Smooth muscle cell (in vitro differentiated cells): ENCODE results near the gene ERGIC1. TPM values are rescaled to one million over a fixed set of nuclear protein-coding genes. Genes with fewer than 3 reads are reported as not detected.
A peak's percentile ranks its signal among the peaks of the same experiment; 100 is the strongest.

Experiments used
- DNase-seq: peaks from one replicate; lab custom pipeline; 2025; ENCODE audit not compliant: unreplicated experiment; lab: John Stamatoyannopoulos, UW
- H2AFZ ChIP-seq: fragments of 200-600 bp; sonication (generic); 2 replicates; pipeline ENCODE4 v1.6.0; 2016; ENCODE audit warnings: antibody characterized with exemption, low read depth, mild to moderate bottlenecking
- H3F3A ChIP-seq: fragments of 200-600 bp; sonication (generic); 2 replicates; pipeline ENCODE4 v1.6.0; 2017; ENCODE audit warnings: antibody characterized with exemption, low read depth
- H3K27ac ChIP-seq: fragments of 200-600 bp; sonication (generic); 2 replicates; pipeline ENCODE4 v1.5.1; 2016; ENCODE audit warnings: low read depth, mild to moderate bottlenecking
- H3K27me3 ChIP-seq: fragments of 200-600 bp; sonication (generic); 2 replicates; pipeline ENCODE4 v1.6.1; 2016; ENCODE audit warnings: low read depth, mild to moderate bottlenecking
- H3K36me3 ChIP-seq: fragments of 200-600 bp; sonication (generic); 2 replicates; pipeline ENCODE4 v1.5.1; 2016; ENCODE audit warnings: low read depth
- H3K4me1 ChIP-seq: fragments of 200-600 bp; sonication (generic); 2 replicates; pipeline ENCODE4 v1.5.1; 2016; ENCODE audit warnings: low read depth
- H3K4me2 ChIP-seq: fragments of 200-600 bp; sonication (generic); 2 replicates; pipeline ENCODE4 v1.6.0; 2016; ENCODE audit warnings: mild to moderate bottlenecking
- H3K4me3 ChIP-seq: fragments of 200-600 bp; sonication (generic); 2 replicates; pipeline ENCODE4 v1.5.1; 2016; ENCODE audit warnings: mild to moderate bottlenecking
- H3K79me2 ChIP-seq: fragments of 200-600 bp; sonication (generic); 2 replicates; pipeline ENCODE4 v1.6.0; 2016; ENCODE audit warnings: low read depth, mild to moderate bottlenecking
- H3K9ac ChIP-seq: fragments of 200-600 bp; sonication (generic); 2 replicates; pipeline ENCODE4 v1.6.0; 2016; ENCODE audit warnings: low read depth
- H3K9me3 ChIP-seq: fragments of 200-600 bp; sonication (generic); replicated peaks from 2 replicates; pipeline ENCODE4 v1.5.1; 2016; ENCODE audit warnings: low read depth
- H4K20me1 ChIP-seq: fragments of 200-600 bp; sonication (generic); 2 replicates; pipeline ENCODE4 v1.6.0; 2016; ENCODE audit warnings: low read depth
- WGBS: methylation state at CpG from one replicate; pipeline ENCODE4 v1.1.7; 2016; ENCODE audit warnings: low lambda C conversion rate; 5-methylcytosine and 5-hydroxymethylcytosine counted together
- polyA plus RNA-seq: library from polyadenylated mRNA; unstranded; fragments of >200 nt; fragmentation: Nextera tagmentation; extraction: Ambion mirVana; gene quantifications from 2 replicates; pipeline ENCODE4 v1.2.1, GENCODE V29; 2016
- total RNA-seq: library from RNA; depleted of rRNA; stranded (reverse); fragments of >200 nt; gene quantifications from 2 replicates; pipeline ENCODE4 v1.2.3, GENCODE V29; 2014
- TF ChIP-seq, protein P1 (sequence below): fragments of 200-600 bp; sonication (generic); IDR thresholded peaks from 2 replicates; pipeline ENCODE4 v1.5.1; 2017; ENCODE audit warnings: borderline replicate concordance, mild to moderate bottlenecking, antibody characterized with exemption; ENCODE audit not compliant: insufficient read depth, poor library complexity, severe bottlenecking

ERGIC1 gene
- total and polyA plus RNA-seq, 2 experiments from 2014 or later = 38.2 to 140 TPM

- no peak overlapping the region for H2AFZ ChIP-seq
- no peak overlapping the region for H3K9ac ChIP-seq
- TF ChIP-seq, protein P1, sequence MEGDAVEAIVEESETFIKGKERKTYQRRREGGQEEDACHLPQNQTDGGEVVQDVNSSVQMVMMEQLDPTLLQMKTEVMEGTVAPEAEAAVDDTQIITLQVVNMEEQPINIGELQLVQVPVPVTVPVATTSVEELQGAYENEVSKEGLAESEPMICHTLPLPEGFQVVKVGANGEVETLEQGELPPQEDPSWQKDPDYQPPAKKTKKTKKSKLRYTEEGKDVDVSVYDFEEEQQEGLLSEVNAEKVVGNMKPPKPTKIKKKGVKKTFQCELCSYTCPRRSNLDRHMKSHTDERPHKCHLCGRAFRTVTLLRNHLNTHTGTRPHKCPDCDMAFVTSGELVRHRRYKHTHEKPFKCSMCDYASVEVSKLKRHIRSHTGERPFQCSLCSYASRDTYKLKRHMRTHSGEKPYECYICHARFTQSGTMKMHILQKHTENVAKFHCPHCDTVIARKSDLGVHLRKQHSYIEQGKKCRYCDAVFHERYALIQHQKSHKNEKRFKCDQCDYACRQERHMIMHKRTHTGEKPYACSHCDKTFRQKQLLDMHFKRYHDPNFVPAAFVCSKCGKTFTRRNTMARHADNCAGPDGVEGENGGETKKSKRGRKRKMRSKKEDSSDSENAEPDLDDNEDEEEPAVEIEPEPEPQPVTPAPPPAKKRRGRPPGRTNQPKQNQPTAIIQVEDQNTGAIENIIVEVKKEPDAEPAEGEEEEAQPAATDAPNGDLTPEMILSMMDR = no peak
- peaks cover 9% of the 10 kb centered on the region for H3F3A ChIP-seq
- no peaks in the 10 kb centered on the region for H3K9me3 ChIP-seq
- no peak overlapping the region for H3K4me2 ChIP-seq
- H4K20me1 ChIP-seq = no peaks in the 10 kb centered on the region
- DNase-seq = no peak
- H3K27ac ChIP-seq = no peak overlapping the region
- H3K27me3 ChIP-seq = no peaks in the 10 kb centered on the region
- no peaks in the 10 kb centered on the region for H3K36me3 ChIP-seq
- H3K4me3 ChIP-seq = no peak overlapping the region
- WGBS = 67% methylated on average over 2 of the region's 3 CpGs
- no peaks in the 10 kb centered on the region for H3K4me1 ChIP-seq
- no peaks in the 10 kb centered on the region for H3K79me2 ChIP-seq
Measured at GRCh38 chr5:172805018-172805683, 28.9 kb upstream of the ERGIC1 start.

DNA sequence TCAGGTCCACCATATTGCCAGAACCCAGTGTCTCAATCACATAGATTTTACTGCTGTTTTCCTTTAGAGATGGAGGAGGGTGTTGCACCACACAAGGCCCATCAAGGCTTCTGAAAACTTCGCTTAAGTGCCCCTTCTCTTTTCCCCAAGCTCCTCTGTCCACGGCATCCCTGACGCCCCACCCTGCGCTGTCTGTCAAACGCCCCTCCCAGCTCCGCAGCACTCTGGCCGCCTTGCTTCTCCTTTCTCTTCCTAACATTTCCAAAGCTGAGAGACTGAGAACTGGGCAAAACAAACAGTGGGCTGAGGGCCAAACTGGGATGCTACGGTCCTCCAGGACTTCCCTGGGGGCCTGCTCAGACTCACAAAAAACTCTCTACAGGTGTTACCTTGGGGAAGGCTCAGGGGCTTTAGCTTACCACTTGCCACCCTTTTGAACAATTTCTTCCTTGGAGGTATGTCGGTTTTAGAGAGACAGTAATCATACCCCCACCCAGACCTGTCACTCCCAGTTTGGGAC, 28.3 kb upstream of the ERGIC1 start:
- no peaks in the 10 kb centered on the region for H3K27me3 ChIP-seq
- H3K36me3 ChIP-seq = no peaks in the 10 kb centered on the region
- H3K4me3 ChIP-seq = no peak overlapping the region
- H3F3A ChIP-seq = peaks cover 5% of the 10 kb centered on the region
- 90% methylated on average over 6 of the region's 9 CpGs for WGBS
- H3K4me1 ChIP-seq = no peaks in the 10 kb centered on the region
- no peak overlapping the region for H2AFZ ChIP-seq
- no peak overlapping the region for H3K9ac ChIP-seq
- no peaks in the 10 kb centered on the region for H3K79me2 ChIP-seq
- H3K9me3 ChIP-seq = no peaks in the 10 kb centered on the region
- TF ChIP-seq, protein P1 = no peak
- no peak for DNase-seq
- H3K27ac ChIP-seq = no peak overlapping the region
- H4K20me1 ChIP-seq = no peaks in the 10 kb centered on the region
- no peak overlapping the region for H3K4me2 ChIP-seq

DNA sequence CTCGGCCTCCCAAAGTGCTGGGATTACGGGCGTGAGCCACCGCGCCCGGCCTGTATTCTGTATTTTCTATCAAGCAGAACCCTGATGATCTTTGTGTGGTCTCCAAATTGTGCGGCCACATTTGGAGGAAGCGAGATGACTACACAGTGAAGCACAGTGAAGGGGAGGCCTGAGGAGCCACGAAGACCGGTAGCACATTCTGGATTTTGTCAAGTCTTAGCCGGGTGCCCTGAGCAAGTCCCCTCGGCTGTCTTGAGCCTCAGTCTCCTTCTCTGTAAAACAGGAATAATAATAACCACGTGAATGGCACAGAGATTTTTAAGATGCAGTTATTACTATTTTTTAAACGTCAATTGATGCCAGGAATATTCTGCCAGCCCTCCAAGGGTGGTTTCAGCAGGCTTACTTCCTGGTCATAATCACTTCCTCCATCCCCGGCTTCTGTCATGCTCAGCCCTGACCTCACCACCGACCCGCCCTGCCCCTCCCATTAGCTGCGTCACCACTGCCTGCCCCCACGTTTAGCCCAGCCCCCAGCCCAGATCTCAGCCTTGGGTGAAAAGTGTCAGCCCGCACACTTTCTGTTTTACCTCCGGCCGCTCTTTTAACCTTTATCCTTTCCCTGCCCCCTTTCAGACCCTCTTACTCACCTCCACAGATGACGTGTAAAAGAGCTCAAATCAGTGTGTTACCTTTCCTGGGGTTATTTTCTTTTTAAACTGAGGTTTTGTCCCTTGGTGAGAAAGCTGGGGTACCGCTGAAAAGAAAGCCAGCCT, 27.0 kb upstream of the ERGIC1 start:
- Histone ChIP-seq H3K27ac (peak overlapping the region; percentile 86), H3K4me2 (peak overlapping the region; percentile 84), H3K27me3 (no peaks in the 10 kb centered on the region), H3K4me3 (peak overlapping the region; percentile 41), H3K36me3 (no peaks in the 10 kb centered on the region), H3K9ac (peak overlapping the region; percentile 87), H3K4me1 (no peaks in the 10 kb centered on the region), H3K79me2 (no peaks in the 10 kb centered on the region), H2AFZ (peak overlapping the region; percentile 59), H3F3A (peaks cover 5% of the 10 kb centered on the region), H3K9me3 (no peaks in the 10 kb centered on the region), H4K20me1 (no peaks in the 10 kb centered on the region)
- TF ChIP-seq, protein P1 = no peak
- peak; percentile 56 for DNase-seq
- 63% methylated on average over 20 of the region's 24 CpGs for WGBS
